ENCODE measurements around the gene SARNP.

SARNP gene

DNA sequence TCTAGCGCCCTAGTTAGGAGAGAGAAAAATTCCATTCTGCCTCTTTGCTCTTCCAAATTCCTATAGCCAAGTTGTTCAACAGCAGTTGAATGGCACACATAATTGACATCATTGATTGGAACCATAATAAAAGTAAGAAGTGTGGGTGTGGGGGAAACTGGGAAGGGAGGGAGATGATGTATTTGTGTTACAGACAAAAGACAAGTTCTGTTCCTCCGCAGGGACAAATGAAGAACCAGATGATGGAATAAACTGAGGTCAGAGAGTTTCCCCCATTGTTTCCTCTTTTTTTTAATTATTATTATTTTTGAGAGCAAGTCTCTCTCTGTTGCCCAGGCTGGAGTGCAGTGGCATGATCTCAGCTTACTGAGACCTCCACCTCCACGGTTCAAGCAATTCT is 39.7 kb downstream of the SARNP start:
- TF ChIP-seq, protein P1, sequence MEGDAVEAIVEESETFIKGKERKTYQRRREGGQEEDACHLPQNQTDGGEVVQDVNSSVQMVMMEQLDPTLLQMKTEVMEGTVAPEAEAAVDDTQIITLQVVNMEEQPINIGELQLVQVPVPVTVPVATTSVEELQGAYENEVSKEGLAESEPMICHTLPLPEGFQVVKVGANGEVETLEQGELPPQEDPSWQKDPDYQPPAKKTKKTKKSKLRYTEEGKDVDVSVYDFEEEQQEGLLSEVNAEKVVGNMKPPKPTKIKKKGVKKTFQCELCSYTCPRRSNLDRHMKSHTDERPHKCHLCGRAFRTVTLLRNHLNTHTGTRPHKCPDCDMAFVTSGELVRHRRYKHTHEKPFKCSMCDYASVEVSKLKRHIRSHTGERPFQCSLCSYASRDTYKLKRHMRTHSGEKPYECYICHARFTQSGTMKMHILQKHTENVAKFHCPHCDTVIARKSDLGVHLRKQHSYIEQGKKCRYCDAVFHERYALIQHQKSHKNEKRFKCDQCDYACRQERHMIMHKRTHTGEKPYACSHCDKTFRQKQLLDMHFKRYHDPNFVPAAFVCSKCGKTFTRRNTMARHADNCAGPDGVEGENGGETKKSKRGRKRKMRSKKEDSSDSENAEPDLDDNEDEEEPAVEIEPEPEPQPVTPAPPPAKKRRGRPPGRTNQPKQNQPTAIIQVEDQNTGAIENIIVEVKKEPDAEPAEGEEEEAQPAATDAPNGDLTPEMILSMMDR (IDR thresholded peaks at IDR 0.05): no peak

DNA sequence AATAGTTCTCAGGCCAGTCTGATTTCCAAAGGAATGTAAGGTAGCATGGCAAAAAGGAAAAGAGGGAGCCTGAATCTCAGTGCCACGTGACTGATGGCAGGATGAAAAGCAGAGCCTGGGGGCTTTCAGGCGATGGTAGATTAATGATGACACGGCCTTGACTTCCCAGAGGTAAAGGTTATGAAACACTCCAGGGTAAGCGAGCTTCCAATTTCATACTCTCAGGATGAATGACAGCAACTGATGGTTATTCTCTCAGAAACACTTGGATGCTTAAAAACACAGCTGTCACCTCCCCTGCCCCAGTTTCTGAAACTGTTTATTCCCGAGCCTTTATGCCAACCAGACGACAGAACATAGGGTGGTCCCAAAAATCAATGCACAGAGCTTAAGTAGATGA is 45.8 kb downstream of the SARNP start:
- TF ChIP-seq, protein P1 (IDR thresholded peaks at IDR 0.05): no peak

DNA sequence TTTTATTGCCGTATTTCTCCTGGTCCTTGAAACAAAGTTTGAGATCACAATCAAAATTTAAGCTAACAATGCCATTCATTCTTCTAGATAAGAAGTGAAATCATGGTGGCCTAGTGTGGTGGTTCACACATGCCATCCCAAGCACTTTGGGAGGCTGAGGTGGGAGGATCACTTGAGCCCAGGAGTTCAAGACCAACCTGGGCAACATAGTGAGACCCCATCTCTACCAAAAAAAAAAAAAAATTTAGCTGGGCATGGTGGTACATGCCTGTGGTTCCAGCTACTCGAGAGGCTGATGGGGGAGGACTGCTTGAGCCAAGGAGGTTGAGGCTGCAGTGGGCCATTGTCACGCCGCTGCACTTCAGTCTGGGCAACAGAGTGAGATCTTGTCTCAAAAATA is 50.4 kb downstream of the SARNP start:
- TF ChIP-seq, protein P1 (IDR thresholded peaks at IDR 0.05): no peak

DNA sequence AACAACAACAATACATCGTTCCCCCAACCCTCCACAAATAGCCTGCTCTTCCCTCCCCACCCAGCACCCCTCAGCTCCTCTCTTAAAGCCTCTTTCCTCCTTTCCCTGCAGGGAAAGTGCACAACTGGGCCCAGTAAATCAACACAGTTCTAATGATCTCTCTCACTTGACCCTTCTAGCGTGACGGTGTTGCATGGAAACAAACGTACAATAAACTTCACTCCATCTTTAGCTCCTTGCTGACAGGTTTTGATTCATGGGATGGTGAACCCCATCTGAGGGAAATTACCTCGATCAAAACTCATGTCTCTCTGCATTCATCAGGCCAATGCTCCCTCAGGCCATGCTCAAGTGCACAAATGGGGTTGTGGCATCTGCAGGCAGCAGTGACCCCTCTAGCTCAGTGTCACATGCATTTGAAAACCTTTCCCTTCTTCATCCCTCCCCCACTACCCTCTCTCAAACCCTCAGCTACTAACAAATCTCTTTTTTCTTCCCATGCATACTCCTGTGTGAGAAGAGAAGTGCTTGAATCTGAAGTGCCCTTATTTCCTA is 51.7 kb downstream of the SARNP start:
- TF ChIP-seq, protein P1 (IDR thresholded peaks at IDR 0.05): no peak

DNA sequence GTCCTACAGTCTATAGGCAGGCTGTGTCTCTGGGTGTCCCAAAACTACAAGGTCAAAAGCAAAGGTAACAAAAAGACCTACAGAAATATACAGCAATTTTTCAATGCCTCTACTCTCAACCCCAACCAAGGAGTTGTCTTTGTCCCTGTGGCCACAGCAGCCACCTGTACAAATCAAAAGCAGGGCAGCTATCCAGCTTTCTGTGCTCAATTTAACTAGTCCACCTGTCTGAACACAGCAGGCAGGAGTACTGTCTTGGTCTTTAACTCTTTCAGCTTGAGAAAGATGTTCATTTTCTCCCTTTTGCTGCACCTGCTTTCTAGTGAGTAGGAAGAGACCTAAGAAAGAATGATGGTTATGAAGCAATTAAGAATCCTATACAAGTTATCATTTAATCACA is 54.9 kb downstream of the SARNP start:
- TF ChIP-seq, protein P1 (IDR thresholded peaks at IDR 0.05): no peak

DNA sequence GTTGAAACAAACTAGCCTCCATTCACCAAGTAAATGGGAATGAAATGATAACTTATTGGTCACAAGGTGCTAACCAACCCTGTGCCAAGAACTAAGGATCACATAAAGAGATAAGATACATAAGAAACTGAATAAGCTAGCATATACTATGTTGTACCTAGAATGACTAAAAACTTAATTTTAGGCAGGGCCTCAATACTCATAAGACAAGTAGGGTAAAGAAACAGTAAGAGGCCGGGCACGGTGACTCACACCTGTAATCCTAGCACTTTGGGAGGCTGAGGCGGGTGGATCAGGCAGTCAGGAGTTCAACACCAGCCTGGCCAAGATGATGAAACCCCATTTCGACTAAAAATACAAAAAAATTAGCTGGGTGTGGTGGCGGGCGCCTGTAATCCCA is 56.9 kb downstream of the SARNP start:
- TF ChIP-seq, protein P1 (IDR thresholded peaks at IDR 0.05): no peak

DNA sequence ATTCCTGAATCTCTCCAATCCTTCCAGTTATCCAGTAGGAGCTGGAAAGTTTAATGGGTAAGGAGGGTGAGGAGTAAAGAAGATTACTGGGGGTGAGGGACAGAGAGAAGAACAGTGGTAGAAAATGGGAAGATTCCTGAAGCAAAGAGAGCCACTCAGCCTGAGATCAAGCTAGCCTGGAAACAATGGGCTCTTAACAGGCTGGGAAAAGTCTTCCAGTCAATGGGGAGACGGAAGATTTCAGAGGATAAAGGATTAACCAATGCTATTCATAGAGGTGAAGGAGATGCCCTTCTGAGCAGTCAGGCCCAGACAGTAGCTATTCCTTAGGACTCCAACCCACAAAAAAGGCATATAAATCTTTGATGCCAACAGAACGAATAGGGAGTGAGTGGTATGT is 59.8 kb downstream of the SARNP start:
- TF ChIP-seq, protein P1 (IDR thresholded peaks at IDR 0.05): no peak

DNA sequence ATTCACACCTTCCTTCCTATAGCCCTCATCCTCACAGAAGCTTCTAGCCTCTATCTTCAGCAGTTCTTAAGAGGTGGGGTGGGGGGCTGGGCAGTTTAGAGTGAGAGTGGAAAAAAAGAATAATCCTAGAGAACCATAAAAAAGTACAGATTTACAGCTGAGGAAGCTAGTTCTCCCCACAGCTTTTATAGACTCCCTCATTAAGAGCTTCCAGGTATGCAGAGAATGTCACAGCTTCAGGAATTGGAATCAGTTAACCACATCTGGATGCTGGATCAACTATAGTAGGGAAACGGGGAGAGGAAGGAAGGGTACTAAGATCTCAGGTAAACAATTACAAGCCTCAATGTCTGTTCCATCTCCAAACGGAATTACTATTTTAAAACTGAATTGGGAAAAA is 62.3 kb downstream of the SARNP start:
- TF ChIP-seq, protein P1 (IDR thresholded peaks at IDR 0.05): no peak
